ENCODE measurements around the gene LPCAT4.

Gene LPCAT4

GRCh38 chr15:34359416-34359815 lies 7.6 kb downstream of the LPCAT4 start:
- no peak for DNase-seq (ENCODE audit: low read depth)
- TF ChIP-seq, protein P1, sequence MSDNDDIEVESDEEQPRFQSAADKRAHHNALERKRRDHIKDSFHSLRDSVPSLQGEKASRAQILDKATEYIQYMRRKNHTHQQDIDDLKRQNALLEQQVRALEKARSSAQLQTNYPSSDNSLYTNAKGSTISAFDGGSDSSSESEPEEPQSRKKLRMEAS (IDR thresholded peaks at IDR 0.05; ENCODE audit: low read depth, low read length): no peak
- TF ChIP-seq POLR2A (IDR thresholded peaks at IDR 0.05; ENCODE audit: extremely low read depth, insufficient read length) (no peak), MYC (IDR thresholded peaks at IDR 0.05; ENCODE audit: low read depth, low read length) (no peak)
- TF ChIP-seq, protein P2, sequence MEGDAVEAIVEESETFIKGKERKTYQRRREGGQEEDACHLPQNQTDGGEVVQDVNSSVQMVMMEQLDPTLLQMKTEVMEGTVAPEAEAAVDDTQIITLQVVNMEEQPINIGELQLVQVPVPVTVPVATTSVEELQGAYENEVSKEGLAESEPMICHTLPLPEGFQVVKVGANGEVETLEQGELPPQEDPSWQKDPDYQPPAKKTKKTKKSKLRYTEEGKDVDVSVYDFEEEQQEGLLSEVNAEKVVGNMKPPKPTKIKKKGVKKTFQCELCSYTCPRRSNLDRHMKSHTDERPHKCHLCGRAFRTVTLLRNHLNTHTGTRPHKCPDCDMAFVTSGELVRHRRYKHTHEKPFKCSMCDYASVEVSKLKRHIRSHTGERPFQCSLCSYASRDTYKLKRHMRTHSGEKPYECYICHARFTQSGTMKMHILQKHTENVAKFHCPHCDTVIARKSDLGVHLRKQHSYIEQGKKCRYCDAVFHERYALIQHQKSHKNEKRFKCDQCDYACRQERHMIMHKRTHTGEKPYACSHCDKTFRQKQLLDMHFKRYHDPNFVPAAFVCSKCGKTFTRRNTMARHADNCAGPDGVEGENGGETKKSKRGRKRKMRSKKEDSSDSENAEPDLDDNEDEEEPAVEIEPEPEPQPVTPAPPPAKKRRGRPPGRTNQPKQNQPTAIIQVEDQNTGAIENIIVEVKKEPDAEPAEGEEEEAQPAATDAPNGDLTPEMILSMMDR (IDR thresholded peaks at IDR 0.05; ENCODE audit: low read depth, low read length): no peak
- H3K4me3 ChIP-seq (ENCODE audit: low read depth, low read length): no peak overlapping the region

GRCh38 chr15:34358948-34359347 lies 8.0 kb downstream of the LPCAT4 start:
- H3K4me3 ChIP-seq (ENCODE audit: low read depth, low read length): no peak overlapping the region
- TF ChIP-seq, protein P1 (IDR thresholded peaks at IDR 0.05; ENCODE audit: low read depth, low read length): no peak
- no peak for TF ChIP-seq POLR2A (IDR thresholded peaks at IDR 0.05; ENCODE audit: extremely low read depth, insufficient read length)
- TF ChIP-seq MYC (IDR thresholded peaks at IDR 0.05; ENCODE audit: low read depth, low read length): no peak
- TF ChIP-seq, protein P2 (IDR thresholded peaks at IDR 0.05; ENCODE audit: low read depth, low read length): no peak
- DNase-seq (ENCODE audit: low read depth): no peak

- TF ChIP-seq, protein P1 (IDR thresholded peaks at IDR 0.05; ENCODE audit: low read depth, low read length): no peak
- TF ChIP-seq POLR2A (IDR thresholded peaks at IDR 0.05; ENCODE audit: extremely low read depth, insufficient read length): no peak
- TF ChIP-seq, protein P2 (IDR thresholded peaks at IDR 0.05; ENCODE audit: low read depth, low read length): no peak
- no peak for TF ChIP-seq MYC (IDR thresholded peaks at IDR 0.05; ENCODE audit: low read depth, low read length)
- no peak for DNase-seq (ENCODE audit: low read depth)
- H3K4me3 ChIP-seq (ENCODE audit: low read depth, low read length): no peak overlapping the region
Observed at GRCh38 chr15:34358367-34358766, 8.6 kb downstream of the LPCAT4 start.

DNA sequence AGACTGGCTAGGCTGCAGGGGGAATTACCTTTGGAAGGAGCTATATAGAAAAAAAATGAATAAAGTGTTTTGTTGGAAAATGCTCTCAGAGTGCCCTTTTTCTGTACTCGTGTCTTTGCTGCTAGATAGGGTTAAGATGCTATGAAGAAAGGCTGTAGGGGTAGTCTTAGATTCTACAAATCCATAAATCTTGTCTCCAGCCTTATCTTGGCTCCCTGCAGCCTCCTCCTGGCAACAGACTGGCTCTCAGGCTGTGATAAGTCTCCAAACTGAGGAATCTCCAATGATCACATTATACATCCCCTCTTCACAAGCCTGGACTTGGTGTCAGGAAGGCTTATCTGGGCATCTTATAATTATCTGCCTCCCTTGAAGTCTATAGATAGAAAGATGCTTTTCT lies 9.3 kb downstream of the LPCAT4 start:
- no peak for DNase-seq (ENCODE audit: low read depth)
- no peak for TF ChIP-seq MYC (IDR thresholded peaks at IDR 0.05; ENCODE audit: low read depth, low read length)
- TF ChIP-seq, protein P1 (IDR thresholded peaks at IDR 0.05; ENCODE audit: low read depth, low read length): no peak
- TF ChIP-seq POLR2A (IDR thresholded peaks at IDR 0.05; ENCODE audit: extremely low read depth, insufficient read length): no peak
- TF ChIP-seq, protein P2 (IDR thresholded peaks at IDR 0.05; ENCODE audit: low read depth, low read length): no peak
- H3K4me3 ChIP-seq (ENCODE audit: low read depth, low read length): no peak overlapping the region

- no peak overlapping the region for H3K4me3 ChIP-seq (ENCODE audit: low read depth, low read length)
- no peak for DNase-seq (ENCODE audit: low read depth)
- TF ChIP-seq POLR2A (IDR thresholded peaks at IDR 0.05; ENCODE audit: extremely low read depth, insufficient read length) (no peak), MYC (IDR thresholded peaks at IDR 0.05; ENCODE audit: low read depth, low read length) (no peak)
- TF ChIP-seq, protein P2 (IDR thresholded peaks at IDR 0.05; ENCODE audit: low read depth, low read length): no peak
Observed at GRCh38 chr15:34355241-34355640, 11.8 kb downstream of the LPCAT4 start.

DNA sequence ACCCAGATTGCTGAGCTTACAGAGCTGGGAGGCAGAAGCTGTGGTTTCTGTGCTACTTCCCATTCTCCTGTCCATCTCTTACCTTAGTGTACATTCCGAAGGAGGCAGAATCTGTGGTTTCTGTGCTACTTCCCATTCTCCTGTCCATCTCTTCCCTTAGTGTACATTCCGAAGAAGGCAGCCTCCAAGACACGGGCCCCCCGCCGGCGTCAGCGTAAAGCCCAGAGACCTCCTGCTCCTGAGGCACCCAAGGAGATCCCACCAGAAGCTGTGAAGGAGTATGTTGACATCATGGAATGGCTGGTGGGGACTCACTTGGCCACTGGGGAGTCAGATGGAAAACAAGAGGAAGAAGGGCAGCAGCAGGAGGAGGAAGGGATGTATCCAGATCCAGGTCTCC lies 12.7 kb downstream of the LPCAT4 start:
- no peak overlapping the region for H3K4me3 ChIP-seq (ENCODE audit: low read depth, low read length)
- TF ChIP-seq, protein P1 (IDR thresholded peaks at IDR 0.05; ENCODE audit: low read depth, low read length): no peak
- TF ChIP-seq MYC (IDR thresholded peaks at IDR 0.05; ENCODE audit: low read depth, low read length) (no peak), POLR2A (IDR thresholded peaks at IDR 0.05; ENCODE audit: extremely low read depth, insufficient read length) (no peak)
- TF ChIP-seq, protein P2 (IDR thresholded peaks at IDR 0.05; ENCODE audit: low read depth, low read length): no peak
- DNase-seq (ENCODE audit: low read depth): no peak
